GM12878 (cell line): ENCODE results near the gene PRMT7.

Source experiments
- CREM ChIP-seq: IDR thresholded peaks from 2 replicates; pipeline ENCODE4 v1.6.1; 2014; ENCODE audit warnings: antibody characterized with exemption, low read depth
- FOXM1 ChIP-seq: IDR thresholded peaks from 2 replicates; pipeline ENCODE4 v1.6.1; 2012; ENCODE audit warnings: low read depth, mild to moderate bottlenecking, inconsistent platforms, low read length, moderate library complexity
- POLR2A ChIP-seq: IDR thresholded peaks from 2 replicates; pipeline ENCODE4 v1.6.1; 2011; ENCODE audit warnings: low read depth, mild to moderate bottlenecking, low read length
- TF ChIP-seq, protein P1 (sequence below): IDR thresholded peaks from 2 replicates; pipeline ENCODE4 v1.6.1; 2012; ENCODE audit warnings: mild to moderate bottlenecking, low read depth, low read length
- TF ChIP-seq, protein P2 (sequence below), 3 experiments: IDR thresholded peaks in 2 of 3; conservative IDR thresholded peaks in 1 of 3; 2 replicates each; pipeline ENCODE4 v1.5.1; 2011; ENCODE audit warnings: low read depth in 3 of 3, low read length in 3 of 3, mild to moderate bottlenecking in 3 of 3, control low read depth in 2 of 3, moderate library complexity in 2 of 3, inconsistent platforms in 1 of 3, mixed read lengths in 1 of 3; ENCODE audit not compliant: control insufficient read depth in 2 of 3, insufficient read depth in 1 of 3; ENCODE audit errors: extremely low read depth in 1 of 3
- TF ChIP-seq, protein P3 (sequence below): fragments of 450-650 bp; IDR thresholded peaks from 2 replicates; pipeline ENCODE4 v1.6.1; 2016; ENCODE audit warnings: mild to moderate bottlenecking

DNA sequence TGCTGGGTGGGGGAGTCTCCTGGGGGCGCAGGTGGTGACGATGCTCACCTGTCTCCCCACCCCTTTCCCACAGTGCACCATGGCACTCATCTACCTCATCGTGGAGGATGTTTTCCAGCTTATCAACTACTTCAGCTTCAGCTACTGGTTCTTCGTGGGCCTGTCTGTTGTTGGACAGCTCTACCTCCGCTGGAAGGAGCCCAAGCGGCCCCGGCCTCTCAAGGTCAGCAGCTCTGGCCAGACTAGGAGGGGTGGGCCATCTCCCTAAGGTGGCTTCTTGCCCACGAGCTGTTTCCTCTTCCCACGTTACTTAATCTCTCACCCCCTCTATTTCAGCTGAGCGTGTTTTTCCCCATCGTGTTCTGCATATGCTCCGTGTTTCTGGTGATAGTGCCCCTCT, 14.5 kb upstream of the PRMT7 start:
- TF ChIP-seq, protein P1, sequence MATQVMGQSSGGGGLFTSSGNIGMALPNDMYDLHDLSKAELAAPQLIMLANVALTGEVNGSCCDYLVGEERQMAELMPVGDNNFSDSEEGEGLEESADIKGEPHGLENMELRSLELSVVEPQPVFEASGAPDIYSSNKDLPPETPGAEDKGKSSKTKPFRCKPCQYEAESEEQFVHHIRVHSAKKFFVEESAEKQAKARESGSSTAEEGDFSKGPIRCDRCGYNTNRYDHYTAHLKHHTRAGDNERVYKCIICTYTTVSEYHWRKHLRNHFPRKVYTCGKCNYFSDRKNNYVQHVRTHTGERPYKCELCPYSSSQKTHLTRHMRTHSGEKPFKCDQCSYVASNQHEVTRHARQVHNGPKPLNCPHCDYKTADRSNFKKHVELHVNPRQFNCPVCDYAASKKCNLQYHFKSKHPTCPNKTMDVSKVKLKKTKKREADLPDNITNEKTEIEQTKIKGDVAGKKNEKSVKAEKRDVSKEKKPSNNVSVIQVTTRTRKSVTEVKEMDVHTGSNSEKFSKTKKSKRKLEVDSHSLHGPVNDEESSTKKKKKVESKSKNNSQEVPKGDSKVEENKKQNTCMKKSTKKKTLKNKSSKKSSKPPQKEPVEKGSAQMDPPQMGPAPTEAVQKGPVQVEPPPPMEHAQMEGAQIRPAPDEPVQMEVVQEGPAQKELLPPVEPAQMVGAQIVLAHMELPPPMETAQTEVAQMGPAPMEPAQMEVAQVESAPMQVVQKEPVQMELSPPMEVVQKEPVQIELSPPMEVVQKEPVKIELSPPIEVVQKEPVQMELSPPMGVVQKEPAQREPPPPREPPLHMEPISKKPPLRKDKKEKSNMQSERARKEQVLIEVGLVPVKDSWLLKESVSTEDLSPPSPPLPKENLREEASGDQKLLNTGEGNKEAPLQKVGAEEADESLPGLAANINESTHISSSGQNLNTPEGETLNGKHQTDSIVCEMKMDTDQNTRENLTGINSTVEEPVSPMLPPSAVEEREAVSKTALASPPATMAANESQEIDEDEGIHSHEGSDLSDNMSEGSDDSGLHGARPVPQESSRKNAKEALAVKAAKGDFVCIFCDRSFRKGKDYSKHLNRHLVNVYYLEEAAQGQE, result no peak
- TF ChIP-seq POLR2A, result no peak
- TF ChIP-seq FOXM1, result no peak
- TF ChIP-seq, protein P2, sequence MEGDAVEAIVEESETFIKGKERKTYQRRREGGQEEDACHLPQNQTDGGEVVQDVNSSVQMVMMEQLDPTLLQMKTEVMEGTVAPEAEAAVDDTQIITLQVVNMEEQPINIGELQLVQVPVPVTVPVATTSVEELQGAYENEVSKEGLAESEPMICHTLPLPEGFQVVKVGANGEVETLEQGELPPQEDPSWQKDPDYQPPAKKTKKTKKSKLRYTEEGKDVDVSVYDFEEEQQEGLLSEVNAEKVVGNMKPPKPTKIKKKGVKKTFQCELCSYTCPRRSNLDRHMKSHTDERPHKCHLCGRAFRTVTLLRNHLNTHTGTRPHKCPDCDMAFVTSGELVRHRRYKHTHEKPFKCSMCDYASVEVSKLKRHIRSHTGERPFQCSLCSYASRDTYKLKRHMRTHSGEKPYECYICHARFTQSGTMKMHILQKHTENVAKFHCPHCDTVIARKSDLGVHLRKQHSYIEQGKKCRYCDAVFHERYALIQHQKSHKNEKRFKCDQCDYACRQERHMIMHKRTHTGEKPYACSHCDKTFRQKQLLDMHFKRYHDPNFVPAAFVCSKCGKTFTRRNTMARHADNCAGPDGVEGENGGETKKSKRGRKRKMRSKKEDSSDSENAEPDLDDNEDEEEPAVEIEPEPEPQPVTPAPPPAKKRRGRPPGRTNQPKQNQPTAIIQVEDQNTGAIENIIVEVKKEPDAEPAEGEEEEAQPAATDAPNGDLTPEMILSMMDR (IDR thresholded peaks at IDR 0.05 in 2 of 3, conservative IDR thresholded peaks at IDR 0.05 in 1 of 3; ENCODE audit: control insufficient read depth in 2 of 3, extremely low read depth in 1 of 3, insufficient read depth in 1 of 3, low read depth in 3 of 3, low read length in 3 of 3), result no peak
- TF ChIP-seq CREM, result no peak
- TF ChIP-seq, protein P3, sequence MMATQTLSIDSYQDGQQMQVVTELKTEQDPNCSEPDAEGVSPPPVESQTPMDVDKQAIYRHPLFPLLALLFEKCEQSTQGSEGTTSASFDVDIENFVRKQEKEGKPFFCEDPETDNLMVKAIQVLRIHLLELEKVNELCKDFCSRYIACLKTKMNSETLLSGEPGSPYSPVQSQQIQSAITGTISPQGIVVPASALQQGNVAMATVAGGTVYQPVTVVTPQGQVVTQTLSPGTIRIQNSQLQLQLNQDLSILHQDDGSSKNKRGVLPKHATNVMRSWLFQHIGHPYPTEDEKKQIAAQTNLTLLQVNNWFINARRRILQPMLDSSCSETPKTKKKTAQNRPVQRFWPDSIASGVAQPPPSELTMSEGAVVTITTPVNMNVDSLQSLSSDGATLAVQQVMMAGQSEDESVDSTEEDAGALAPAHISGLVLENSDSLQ, result no peak
